Measurements from ENCODE around the gene BBS5.
"Not testable (repeated sequence)": the region's sequence is repeated elsewhere in the genome, so short reads cannot be mapped to it uniquely, and the experiment has no call there.

The BBS5 gene

DNA sequence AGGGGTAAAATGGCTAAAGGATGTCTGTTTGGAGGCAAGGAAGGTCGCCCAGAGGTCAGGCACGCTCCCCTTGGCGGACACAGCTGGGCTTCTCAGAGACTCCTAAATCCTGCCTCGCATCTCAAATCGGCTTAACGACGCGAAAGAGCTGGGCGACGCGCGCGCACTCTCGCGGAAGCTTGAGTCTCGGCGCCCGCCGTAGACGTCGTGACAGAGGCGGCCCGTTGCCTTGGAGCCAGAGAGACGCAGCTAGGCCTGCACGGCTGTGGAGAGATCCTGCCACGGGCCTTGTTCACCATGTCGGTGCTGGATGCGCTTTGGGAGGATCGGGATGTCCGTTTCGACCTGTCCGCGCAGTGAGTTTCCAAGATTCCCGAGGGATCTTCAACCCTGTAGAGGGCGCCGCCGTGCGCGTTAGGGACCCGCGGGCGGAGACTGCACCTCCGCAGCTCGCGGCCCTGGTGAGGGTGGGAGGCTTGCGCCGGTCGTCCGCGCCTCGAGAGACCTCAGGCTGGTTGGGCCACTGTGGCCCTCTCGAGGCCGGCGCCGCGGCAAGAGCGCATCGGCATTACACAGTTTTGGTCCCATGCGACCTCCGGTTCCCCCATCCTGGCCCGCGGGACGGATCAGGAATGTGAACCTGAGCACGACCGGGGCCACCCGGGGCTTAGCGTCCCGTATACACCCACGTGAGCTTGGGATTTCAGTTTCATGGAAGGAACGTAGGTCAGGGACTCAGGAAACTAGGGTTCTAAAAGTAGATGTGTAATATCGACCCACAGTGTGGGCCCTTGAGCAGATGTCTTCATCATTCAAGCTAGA, at the start of gene BBS5:
BBS5 (plus strand) TSS at position 238 of the 822 bp plus-strand sequence; CDS start at position 298, 60 bp downstream.
- FAIRE-seq = no peak

- not testable (repeated sequence) for FAIRE-seq
These were observed 47.5 kb upstream of the BBS5 start for GRCh38 chr2:169431772-169432171.

DNA sequence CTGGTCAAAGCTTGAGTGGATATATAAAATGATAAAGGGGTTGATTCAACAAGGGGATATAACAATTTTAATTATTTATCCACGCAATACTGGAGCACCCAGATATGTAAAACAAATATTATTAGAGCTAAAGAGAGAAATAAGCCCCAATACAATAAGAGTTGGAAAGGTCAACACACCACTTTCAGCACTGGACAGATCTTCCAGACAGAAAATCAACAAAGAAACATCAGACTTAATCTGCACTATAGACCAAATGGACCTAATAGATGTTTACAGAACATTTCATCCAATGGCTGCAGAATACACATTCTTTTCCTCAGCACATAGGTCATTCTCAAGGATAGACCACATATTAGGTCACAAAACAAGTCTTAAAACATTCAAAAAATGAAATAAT, 45.1 kb upstream of the BBS5 start:
- FAIRE-seq = not testable (repeated sequence)

DNA sequence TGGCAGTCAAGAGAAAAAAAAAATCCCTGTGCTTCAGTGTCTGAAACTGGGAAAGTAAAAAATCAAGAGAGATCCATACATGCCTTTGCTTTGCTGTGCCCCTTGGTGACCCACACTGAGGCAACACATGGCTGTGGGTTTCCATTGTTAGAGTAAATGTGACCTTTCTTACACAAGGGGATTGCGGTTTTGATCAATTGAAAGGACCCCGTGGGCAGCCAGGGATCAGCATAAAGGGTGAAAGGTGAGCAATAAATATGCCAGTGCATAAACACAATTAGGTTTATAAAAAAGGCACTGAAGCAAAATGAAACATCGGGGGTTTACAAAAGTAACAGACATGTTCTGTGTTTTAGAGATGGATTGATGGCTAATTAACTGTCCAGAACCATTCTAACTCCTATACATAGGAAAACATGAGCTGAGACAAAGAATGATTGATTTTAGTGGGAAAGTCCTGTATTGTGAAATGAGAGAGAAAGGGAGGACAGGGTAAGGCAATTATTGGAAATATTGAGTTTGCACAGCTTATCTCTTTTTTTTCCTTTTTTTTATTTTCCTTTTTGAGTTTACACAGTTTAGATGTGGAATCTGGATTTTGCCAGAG, 40.7 kb upstream of the BBS5 start:
- no peak for FAIRE-seq

- no peak for FAIRE-seq
These were observed 39.4 kb upstream of the BBS5 start for GRCh38 chr2:169439900-169440299.

DNA sequence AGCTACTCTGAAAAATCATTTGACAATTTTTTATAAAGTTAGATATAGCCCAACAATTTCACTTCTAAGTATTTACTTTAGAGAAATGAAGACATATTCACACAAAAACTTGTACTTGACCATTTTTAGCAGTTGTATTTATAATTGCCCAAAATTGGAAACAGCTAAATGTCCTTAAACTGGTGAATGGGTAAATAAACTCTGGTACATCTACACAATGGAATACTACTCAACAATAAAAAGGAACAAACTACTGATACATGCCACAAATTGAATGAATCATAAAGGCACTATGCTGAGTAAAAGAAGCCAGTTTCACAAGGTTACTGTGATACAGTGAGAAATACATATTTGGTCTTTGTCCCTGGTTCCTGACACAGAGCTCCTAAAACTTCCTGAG, 32.8 kb upstream of the BBS5 start:
- no peak for FAIRE-seq

DNA sequence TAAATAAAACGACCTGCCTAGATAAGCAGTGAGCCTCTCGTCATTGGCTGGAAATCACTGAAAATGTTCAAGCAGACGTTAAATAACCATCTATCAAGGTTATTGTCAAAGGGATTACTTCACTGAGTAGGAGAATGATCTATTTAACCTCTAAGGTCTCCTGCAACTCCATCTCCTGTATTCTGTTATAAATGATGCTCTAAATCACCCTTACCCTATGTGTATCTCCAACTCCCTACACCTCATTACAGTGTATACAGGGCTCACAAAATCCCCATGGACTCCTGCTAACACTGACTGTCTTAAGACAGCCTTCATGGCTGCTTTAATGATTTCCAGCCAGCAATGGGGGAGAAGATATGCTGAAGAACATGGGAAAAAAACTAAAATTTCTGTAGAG, 31.0 kb upstream of the BBS5 start:
- FAIRE-seq = no peak

DNA sequence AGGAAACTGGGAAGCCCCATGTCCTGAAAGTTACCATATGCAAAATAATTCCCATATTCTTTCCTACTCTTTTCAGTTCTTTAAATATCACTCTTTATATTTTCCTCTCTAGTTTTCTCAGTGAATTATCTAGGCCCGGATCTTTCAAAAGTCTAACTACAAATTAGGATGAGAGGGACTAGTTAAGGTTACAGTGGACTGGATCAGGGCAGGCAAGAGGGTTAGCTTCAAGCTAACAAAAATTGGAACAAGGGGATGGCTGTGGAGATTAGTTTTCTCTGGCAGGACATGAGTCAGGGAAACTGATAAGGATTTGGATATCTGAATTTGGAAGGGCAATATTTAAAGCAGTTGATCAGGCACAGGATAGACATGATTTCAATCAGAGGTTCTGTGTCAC, 30.4 kb upstream of the BBS5 start:
- no peak for FAIRE-seq

- peak; percentile 86 for FAIRE-seq
These were observed 27.2 kb upstream of the BBS5 start for GRCh38 chr2:169452080-169452479.

- not testable (repeated sequence) for FAIRE-seq
These were observed 26.2 kb upstream of the BBS5 start for GRCh38 chr2:169453044-169453443.

DNA sequence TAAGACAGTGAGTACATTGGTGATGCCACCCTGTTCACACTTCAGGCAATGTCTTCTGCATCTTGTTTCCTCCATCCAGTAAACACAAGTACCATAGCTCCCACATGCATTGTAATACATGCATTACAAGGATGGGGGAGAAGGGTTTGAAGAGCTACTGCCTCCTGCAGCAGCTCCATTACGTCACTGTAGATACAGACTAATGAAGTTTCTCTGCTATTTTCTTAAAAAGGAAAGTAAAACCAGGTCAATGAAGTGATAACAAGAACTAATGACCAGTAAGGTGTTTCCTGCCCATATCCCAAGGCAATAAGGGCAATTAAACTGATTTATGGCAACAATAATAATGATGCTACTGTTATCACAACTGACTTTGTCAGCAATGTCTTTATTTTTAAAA, 18.2 kb upstream of the BBS5 start:
- FAIRE-seq = no peak

- FAIRE-seq = no peak
These were observed 16.2 kb upstream of the BBS5 start for GRCh38 chr2:169462896-169463695.

- peak; percentile 15 for FAIRE-seq
These were observed 14.8 kb upstream of the BBS5 start for GRCh38 chr2:169464466-169464865.

DNA sequence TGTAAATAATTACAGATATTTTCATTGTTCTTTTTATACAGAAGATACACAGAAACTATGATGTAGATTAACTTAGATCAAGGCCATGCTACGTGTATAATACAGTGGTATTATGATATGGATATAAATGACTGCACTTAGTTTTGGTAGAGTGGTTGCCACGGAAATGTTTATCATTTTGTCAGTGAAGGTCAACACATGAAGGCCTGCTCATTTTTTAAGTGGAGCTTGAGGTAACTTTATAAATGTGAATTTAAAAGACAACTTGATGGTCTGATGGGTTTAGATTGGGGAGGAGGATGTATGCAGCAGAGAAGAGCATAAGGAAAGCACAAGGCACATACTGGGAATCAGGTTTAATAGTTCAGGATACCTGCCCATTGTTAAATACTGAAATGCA, 14.4 kb upstream of the BBS5 start:
- FAIRE-seq = no peak

GRCh38 chr2:169468841-169469240, 10.5 kb upstream of the BBS5 start:
- no peak for FAIRE-seq

DNA sequence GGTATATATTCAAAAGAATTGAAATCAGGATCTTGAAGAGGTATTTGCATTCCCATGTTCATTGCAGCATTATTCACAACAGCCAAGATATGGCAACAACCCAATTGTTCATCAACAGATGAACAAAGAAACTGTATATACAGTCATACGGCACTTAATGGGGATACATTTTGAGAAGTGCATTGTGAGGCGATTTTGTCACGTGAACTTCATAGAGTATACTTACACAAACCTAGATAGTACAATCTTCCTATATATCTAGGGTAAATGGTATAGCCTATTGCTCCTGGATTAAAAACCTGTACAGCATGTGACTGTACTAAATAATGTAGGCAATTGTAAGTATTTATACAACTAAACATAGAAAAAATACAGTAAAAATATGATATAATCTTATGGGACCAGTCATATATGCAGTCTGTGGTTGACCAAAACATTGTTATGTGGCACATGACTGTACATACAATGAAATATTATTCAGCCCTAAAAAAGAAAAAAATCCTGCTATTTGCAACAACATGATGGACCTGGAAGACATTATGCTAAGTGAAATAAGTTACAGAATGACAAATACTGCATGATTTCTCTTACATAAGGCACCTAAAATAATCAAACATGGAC, 9.2 kb upstream of the BBS5 start:
- no peak for FAIRE-seq

DNA sequence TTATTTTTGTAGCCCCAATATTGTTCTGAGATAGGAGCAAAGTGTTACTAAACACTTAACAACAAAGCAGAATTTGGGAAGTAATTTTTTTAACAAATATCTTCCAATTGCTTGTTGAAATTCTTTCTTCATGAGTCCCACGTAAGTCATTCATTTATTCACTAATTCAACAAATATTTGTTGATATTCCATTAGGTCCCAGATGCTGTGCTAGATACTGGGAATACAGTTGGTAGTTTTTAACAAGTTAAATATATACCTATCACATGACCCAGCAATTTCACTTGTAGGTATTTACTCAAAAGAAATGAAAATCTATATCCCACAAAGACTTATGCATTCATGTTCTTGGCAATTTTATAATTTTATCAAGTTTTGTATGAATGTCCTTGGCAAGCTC, 7.0 kb upstream of the BBS5 start:
- FAIRE-seq = no peak

DNA sequence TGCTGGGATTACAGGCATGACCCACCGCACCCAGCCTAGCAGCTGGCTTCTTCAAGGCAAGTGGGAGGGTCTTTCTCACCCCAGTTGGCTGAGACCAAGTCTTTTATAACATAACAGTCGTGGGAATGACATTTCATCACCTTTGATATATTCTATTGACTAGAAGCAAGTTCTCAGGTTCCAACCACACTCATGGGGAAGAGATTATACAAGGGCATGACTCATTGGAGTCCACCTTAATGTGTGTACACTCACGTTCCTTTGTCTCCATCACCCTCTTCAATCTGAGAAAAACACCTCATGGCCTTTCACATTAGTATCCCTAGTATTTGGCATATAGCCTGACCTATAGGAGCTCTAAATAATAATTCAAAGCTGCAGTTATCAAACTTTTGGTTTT, 2.8 kb upstream of the BBS5 start:
- no peak for FAIRE-seq

DNA sequence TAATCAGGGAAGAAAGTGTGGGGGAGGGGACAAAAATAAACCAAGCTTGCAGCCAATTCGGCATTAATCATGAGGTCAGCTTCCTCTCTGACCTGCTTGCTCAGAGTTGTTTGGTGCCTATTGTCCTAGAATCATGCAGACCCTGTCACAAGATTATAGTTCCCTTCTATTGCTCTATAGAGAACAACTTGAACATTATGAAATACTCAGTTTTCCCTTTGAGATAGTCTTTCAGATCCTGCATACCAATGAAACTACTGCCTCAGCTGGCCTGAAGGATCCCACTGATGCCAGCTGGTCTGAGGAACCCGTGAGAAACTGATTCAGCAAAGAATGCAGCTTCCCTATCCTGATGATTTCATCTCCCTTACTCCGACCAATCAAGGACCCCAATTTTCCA, 955 bp upstream of the BBS5 start:
- no peak for FAIRE-seq

DNA sequence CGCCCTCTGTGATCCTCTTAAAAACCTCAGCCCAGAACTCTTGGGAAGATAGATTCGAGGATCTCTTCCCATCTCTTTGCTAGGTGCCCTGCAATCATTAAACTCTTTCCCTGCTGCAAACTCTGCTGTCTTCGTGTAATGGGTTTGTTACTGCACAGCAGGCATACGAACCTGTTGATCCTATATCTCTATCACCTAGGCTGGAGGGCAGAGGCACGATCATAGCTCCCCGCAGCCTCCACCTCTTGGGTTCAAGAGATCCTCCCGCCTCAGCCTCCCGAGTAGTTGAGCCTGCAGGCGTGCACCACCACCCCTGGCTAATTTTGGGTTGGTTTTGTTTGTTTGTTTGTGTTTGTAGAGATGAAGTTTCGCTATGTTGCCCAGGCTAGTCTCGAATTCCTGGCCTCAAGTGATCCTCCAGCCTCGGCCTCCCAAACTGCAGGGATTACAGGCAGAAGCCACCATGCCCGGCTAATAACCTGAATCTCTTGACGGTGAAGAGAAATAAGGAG, 493 bp upstream of the BBS5 start:
- no peak for FAIRE-seq

DNA sequence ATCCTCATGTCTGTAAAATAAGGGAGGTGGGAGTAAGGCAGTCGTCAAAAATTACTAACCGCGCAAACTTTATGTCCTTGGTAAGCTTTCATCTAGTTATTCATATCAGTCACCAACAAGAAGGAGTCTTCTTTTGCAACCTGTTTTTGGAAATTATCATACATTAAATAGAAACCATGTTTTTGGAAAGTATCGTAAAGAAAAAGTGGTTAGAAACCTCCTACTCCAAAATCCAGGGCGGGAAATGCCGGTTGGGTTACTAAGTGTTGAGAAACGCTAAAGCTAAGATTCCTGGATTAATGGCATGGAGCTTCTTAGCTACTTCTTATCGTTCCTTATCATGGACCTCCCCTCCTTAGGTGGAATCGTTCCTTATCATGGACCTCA, 778 bp downstream of the BBS5 start:
- FAIRE-seq = no peak

DNA sequence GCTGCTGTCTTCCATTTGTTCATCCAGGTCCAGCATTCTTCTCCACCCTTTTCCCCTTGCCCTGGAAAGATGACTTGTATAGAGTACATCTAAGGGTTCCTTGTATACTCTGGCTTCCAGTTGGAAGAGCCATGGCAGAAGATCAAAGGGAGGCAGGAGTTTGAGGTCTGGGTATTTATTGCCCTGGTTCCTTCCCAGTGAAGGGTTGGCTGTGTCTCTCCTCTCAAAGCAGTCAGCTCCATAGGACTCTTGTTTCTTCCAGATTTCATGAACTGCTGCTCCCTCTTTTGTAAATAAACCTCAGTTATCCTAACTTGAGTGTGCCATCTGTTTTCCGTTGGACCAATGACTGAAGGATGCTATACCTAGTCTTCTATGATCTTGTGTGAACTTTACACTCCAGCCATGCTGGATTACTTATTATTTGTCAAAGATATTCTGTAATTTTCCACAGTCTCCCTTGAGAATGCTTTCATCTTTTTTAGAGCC, 6.4 kb downstream of the BBS5 start:
- FAIRE-seq = no peak

- FAIRE-seq = no peak
These were observed 7.2 kb downstream of the BBS5 start for GRCh38 chr2:169486487-169486886.

All from G401.6 (cell line).